Measurements from ENCODE around the gene SPATA33.
"Not testable (repeated sequence)": the region's sequence is repeated elsewhere in the genome, so short reads cannot be mapped to it uniquely, and the experiment has no call there.

The SPATA33 gene

GRCh38 chr16:89695086-89695874 is 37.6 kb downstream of the SPATA33 start:
- no peak for DNase-seq

- no peak for DNase-seq
These were observed 38.4 kb downstream of the SPATA33 start for GRCh38 chr16:89695875-89696669.

- no peak for DNase-seq
These were observed 39.1 kb downstream of the SPATA33 start for GRCh38 chr16:89696670-89697128.

GRCh38 chr16:89697161-89697615 is 39.6 kb downstream of the SPATA33 start:
- DNase-seq = peak; percentile 58

- no peak for DNase-seq
These were observed 40.1 kb downstream of the SPATA33 start for GRCh38 chr16:89697616-89698331.

- not testable (repeated sequence) for DNase-seq
These were observed 41.1 kb downstream of the SPATA33 start for GRCh38 chr16:89698717-89699116.

- not testable (repeated sequence) for DNase-seq
These were observed 42.0 kb downstream of the SPATA33 start for GRCh38 chr16:89699629-89700099.

GRCh38 chr16:89700100-89700648 is 42.5 kb downstream of the SPATA33 start:
- peak; percentile 94 for DNase-seq

GRCh38 chr16:89700649-89701424 is 43.2 kb downstream of the SPATA33 start:
- peak; percentile 16 for DNase-seq

GRCh38 chr16:89701425-89702406 is 44.1 kb downstream of the SPATA33 start, which contains the start of gene SPATA2L:
Gene SPATA2L, minus strand, starts transcription at chr16:89701705. Its CDS starts 473 bp downstream, at chr16:89701232.
- DNase-seq = peak; percentile 86

GRCh38 chr16:89704281-89704680 is 46.6 kb downstream of the SPATA33 start:
- no peak for DNase-seq

GRCh38 chr16:89705006-89705405 is 47.4 kb downstream of the SPATA33 start:
- DNase-seq = no peak

- no peak for DNase-seq
These were observed 49.1 kb downstream of the SPATA33 start for GRCh38 chr16:89706518-89707260.

GRCh38 chr16:89707695-89708094 is 50.1 kb downstream of the SPATA33 start:
- no peak for DNase-seq

- DNase-seq = no peak
These were observed 50.9 kb downstream of the SPATA33 start for GRCh38 chr16:89708481-89708931.

GRCh38 chr16:89709166-89709565 is 51.5 kb downstream of the SPATA33 start:
- no peak for DNase-seq

- no peak for DNase-seq
These were observed 52.2 kb downstream of the SPATA33 start for GRCh38 chr16:89709716-89710432.

- DNase-seq = no peak
These were observed 53.3 kb downstream of the SPATA33 start for GRCh38 chr16:89710709-89711564.

All from NCI-H1105 treated with DMSO at 0.1 percent for 48 hours (cell line).